H1 (cell line): ENCODE measurements around the gene UGT1A7. TPM values are rescaled to one million over a fixed set of nuclear protein-coding genes. Genes with fewer than 3 reads are reported as not detected.

Experiments
- CTCF ChIA-PET: fragments of 300-600 bp; sonication (Branson Sonifier 250); formaldehyde crosslinking; loops from one replicate; lab custom pipeline; 2021; ENCODE audit not compliant: partially characterized antibody; lab: Charles Lee
- POLR2A ChIA-PET: fragments of 300-600 bp; sonication (Branson Sonifier 250); formaldehyde crosslinking; loops from one replicate; lab custom pipeline; 2021; ENCODE audit warnings: inconsistent platforms; ENCODE audit not compliant: partially characterized antibody; lab: Charles Lee
- DNase-seq, 2 experiments: peaks; one replicate each; pipeline versions ENCODE4 v3.0.0 to v3.0.0-alpha.2; 2010 to 2022; ENCODE audit warnings: low spot score in 2 of 2, low read depth in 1 of 2, mixed read lengths in 1 of 2
- FAIRE-seq: peaks from 2 replicates; lab custom pipeline; 2011; peaks lifted over from hg19 to GRCh38; lab: Jason Lieb, UNC
- H2AFZ ChIP-seq: 2 replicates; pipeline ENCODE4 v1.8.1; 2012; ENCODE audit warnings: low read length, inconsistent platforms
- H2AK5ac ChIP-seq: 2 replicates; pipeline ENCODE4 v1.6.1; 2013; ENCODE audit warnings: low read depth, low read length
- H2BK120ac ChIP-seq: replicated peaks from 2 replicates; pipeline ENCODE3; 2013; ENCODE audit warnings: low read depth, low read length, inconsistent platforms
- H2BK12ac ChIP-seq: 2 replicates; pipeline ENCODE4 v1.6.1; 2013; ENCODE audit warnings: low read depth, low read length
- H2BK15ac ChIP-seq: 2 replicates; pipeline ENCODE4 v1.6.1; 2013; ENCODE audit warnings: low read length
- H2BK20ac ChIP-seq: 2 replicates; pipeline ENCODE4 v1.6.1; 2013; ENCODE audit warnings: low read length
- H2BK5ac ChIP-seq: 2 replicates; pipeline ENCODE4 v1.6.1; 2013; ENCODE audit warnings: low read depth, low read length
- H3K14ac ChIP-seq: 2 replicates; pipeline ENCODE4 v1.6.1; 2013; ENCODE audit warnings: inconsistent platforms; ENCODE audit not compliant: insufficient read length
- H3K18ac ChIP-seq: 2 replicates; pipeline ENCODE4 v1.6.1; 2013; ENCODE audit warnings: low read length; ENCODE audit errors: extremely low read depth
- H3K23ac ChIP-seq: 2 replicates; pipeline ENCODE4 v1.6.1; 2013; ENCODE audit warnings: inconsistent platforms; ENCODE audit not compliant: insufficient read length
- H3K23me2 ChIP-seq: 2 replicates; pipeline ENCODE4 v1.6.1; 2013; ENCODE audit warnings: low read depth, low read length
- H3K27ac ChIP-seq: 2 replicates; pipeline ENCODE4 v1.6.1; 2011; ENCODE audit warnings: low read depth, low read length, inconsistent platforms
- H3K27me3 ChIP-seq, 4 experiments: replicated peaks in 1 of 4; 1 replicate in 1 of 4; 2 replicates in 3 of 4; pipeline versions ENCODE4 v1.6.1 to v1.8.1; 2011 to 2013; ENCODE audit warnings: low read length in 3 of 4, mild to moderate bottlenecking in 3 of 4, inconsistent platforms in 2 of 4, mixed read lengths in 2 of 4, moderate library complexity in 1 of 4; ENCODE audit not compliant: control insufficient read depth in 3 of 4, insufficient read depth in 3 of 4; ENCODE audit errors: extremely low read depth in 1 of 4
- H3K36me3 ChIP-seq, 4 experiments: 2 replicates each; pipeline versions ENCODE4 v1.6.1 to v1.8.1; 2011 to 2013; ENCODE audit warnings: mild to moderate bottlenecking in 4 of 4, low read length in 3 of 4, moderate library complexity in 2 of 4, control low read depth in 1 of 4, inconsistent platforms in 1 of 4; ENCODE audit not compliant: insufficient read depth in 4 of 4, control insufficient read depth in 2 of 4
- H3K4ac ChIP-seq: replicated peaks from 2 replicates; pipeline ENCODE3; 2013; ENCODE audit warnings: low read length, low read depth, mixed read lengths, inconsistent platforms; ENCODE audit not compliant: insufficient read length
- H3K4me1 ChIP-seq, 4 experiments: replicated peaks in 1 of 4; 1 replicate in 1 of 4; 2 replicates in 3 of 4; pipeline versions ENCODE4 v1.6.1 to v1.8.1; 2011 to 2013; ENCODE audit warnings: low read length in 3 of 4, inconsistent platforms in 2 of 4, mixed read lengths in 1 of 4; ENCODE audit not compliant: insufficient read depth in 4 of 4, control insufficient read depth in 3 of 4
- H3K4me2 ChIP-seq, 2 experiments: 2 replicates each; pipeline versions ENCODE4 v1.6.1 to v1.8.1; 2011 to 2013; ENCODE audit warnings: low read depth in 2 of 2, low read length in 2 of 2, control low read depth in 1 of 2, inconsistent platforms in 1 of 2, mild to moderate bottlenecking in 1 of 2; ENCODE audit not compliant: insufficient read depth in 1 of 2
- H3K4me3 ChIP-seq, 4 experiments: fragments of 200-600, 300-600 bp in 1 of 4; sonication (generic), shearing (Covaris generic), sonication (Bioruptor Twin) in 1 of 4; 2 replicates each; pipeline versions ENCODE4 v1.5.1 to v1.8.1; 2011 to 2016; ENCODE audit warnings: low read length in 4 of 4, low read depth in 3 of 4, control low read depth in 2 of 4, inconsistent platforms in 2 of 4, mild to moderate bottlenecking in 2 of 4, mixed read lengths in 1 of 4, moderate library complexity in 1 of 4; ENCODE audit not compliant: insufficient read depth in 2 of 4; ENCODE audit errors: extremely low read depth in 1 of 4
- H3K56ac ChIP-seq: replicated peaks from 2 replicates; pipeline ENCODE3; 2013; ENCODE audit warnings: low read depth, mild to moderate bottlenecking, mixed read lengths, low read length, inconsistent platforms; ENCODE audit not compliant: insufficient read length
- H3K79me1 ChIP-seq: 2 replicates; pipeline ENCODE4 v1.6.1; 2013; ENCODE audit warnings: low read depth, low read length, control low read depth
- H3K79me2 ChIP-seq, 2 experiments: 2 replicates each; pipeline versions ENCODE4 v1.6.1 to v1.8.1; 2012 to 2013; ENCODE audit warnings: low read length in 2 of 2, mild to moderate bottlenecking in 2 of 2, inconsistent platforms in 1 of 2; ENCODE audit not compliant: insufficient read depth in 2 of 2, control insufficient read depth in 1 of 2
- H3K9ac ChIP-seq, 4 experiments: replicated peaks in 1 of 4; 1 replicate in 1 of 4; 2 replicates in 3 of 4; pipeline versions ENCODE4 v1.6.1 to v1.8.1; 2011 to 2013; ENCODE audit warnings: low read depth in 3 of 4, low read length in 3 of 4, control low read depth in 2 of 4, mild to moderate bottlenecking in 2 of 4, moderate library complexity in 2 of 4, inconsistent platforms in 1 of 4; ENCODE audit errors: extremely low read depth in 1 of 4
- H3K9me3 ChIP-seq, 2 experiments: 2 replicates each; pipeline versions ENCODE4 v1.6.1 to v1.8.1; 2012 to 2013; ENCODE audit warnings: mild to moderate bottlenecking in 2 of 2, moderate library complexity in 2 of 2, control low read depth in 1 of 2, inconsistent platforms in 1 of 2, low read depth in 1 of 2, low read length in 1 of 2, mixed read lengths in 1 of 2; ENCODE audit not compliant: insufficient read depth in 2 of 2
- H4K20me1 ChIP-seq, 2 experiments: replicated peaks in 1 of 2; 2 replicates each; pipeline versions ENCODE3 to v1.8.1; 2011 to 2013; ENCODE audit warnings: inconsistent platforms in 2 of 2, low read length in 2 of 2, mild to moderate bottlenecking in 1 of 2; ENCODE audit not compliant: insufficient read depth in 2 of 2, control insufficient read depth in 1 of 2
- H4K5ac ChIP-seq: 2 replicates; pipeline ENCODE4 v1.6.1; 2013; ENCODE audit warnings: low read length, low read depth, mixed read lengths, inconsistent platforms; ENCODE audit not compliant: insufficient read length
- H4K8ac ChIP-seq: 2 replicates; pipeline ENCODE4 v1.8.0; 2013; ENCODE audit warnings: mild to moderate bottlenecking, moderate library complexity, low read length, inconsistent platforms; ENCODE audit not compliant: insufficient read depth; ENCODE audit errors: extremely low read depth
- H4K91ac ChIP-seq: replicated peaks from 2 replicates; pipeline ENCODE3; 2013; ENCODE audit warnings: low read length, mixed read lengths, inconsistent platforms; ENCODE audit not compliant: insufficient read length
- CTCF ChIP-seq, 3 experiments: IDR thresholded peaks; 1 replicate in 2 of 3; 2 replicates in 1 of 3; pipeline versions ENCODE4 v1.5.1 to v1.6.1; 2011; ENCODE audit warnings: low read length in 3 of 3, mild to moderate bottlenecking in 3 of 3, inconsistent platforms in 2 of 3, low read depth in 1 of 3, moderate library complexity in 1 of 3; ENCODE audit not compliant: insufficient read depth in 1 of 3; ENCODE audit errors: control extremely low read depth in 1 of 3
- GABPA ChIP-seq: IDR thresholded peaks from 2 replicates; pipeline ENCODE4 v1.6.1; 2011; ENCODE audit warnings: mild to moderate bottlenecking, low read length, moderate library complexity, borderline replicate concordance; ENCODE audit not compliant: insufficient read depth
- KDM4A ChIP-seq: IDR thresholded peaks from one replicate; pipeline ENCODE4 v1.7.1; 2012; ENCODE audit warnings: low read depth, mild to moderate bottlenecking, moderate library complexity, low read length, inconsistent platforms; ENCODE audit not compliant: severe bottlenecking
- KDM5A ChIP-seq: fragments of 200-600 bp; IDR thresholded peaks from 2 replicates; pipeline ENCODE4 v1.7.1; 2012; ENCODE audit warnings: mild to moderate bottlenecking, low read length, inconsistent platforms, mixed read lengths
- MAFK ChIP-seq: IDR thresholded peaks from 2 replicates; pipeline ENCODE4 v1.6.1; 2012; ENCODE audit warnings: low read depth, mild to moderate bottlenecking, improper control_type of control experiment, low read length
- PHF8 ChIP-seq: fragments of 200-600 bp; sonication (generic); conservative IDR thresholded peaks from 2 replicates; pipeline ENCODE4 v1.7.1; 2012; ENCODE audit warnings: low read depth, mild to moderate bottlenecking, inconsistent platforms, low read length, moderate library complexity
- POLR2A ChIP-seq, 2 experiments: IDR thresholded peaks; 1 replicate in 1 of 2; 2 replicates in 1 of 2; pipeline ENCODE4 v1.6.1; 2011; ENCODE audit warnings: low read depth in 2 of 2, low read length in 2 of 2, mild to moderate bottlenecking in 2 of 2; ENCODE audit errors: control extremely low read depth in 1 of 2
- RFX5 ChIP-seq: IDR thresholded peaks from 2 replicates; pipeline ENCODE4 v1.6.1; 2011; ENCODE audit warnings: low read depth, low read length, improper control_type of control experiment, borderline replicate concordance
- RNF2 ChIP-seq: fragments of 200-900, 300-1000 bp; sonication (generic); IDR thresholded peaks from 2 replicates; pipeline ENCODE4 v1.7.1; 2016; ENCODE audit warnings: borderline replicate concordance, low read depth, mild to moderate bottlenecking, antibody characterized with exemption, low read length; ENCODE audit not compliant: poor library complexity, severe bottlenecking; ENCODE audit errors: missing control alignments
- SIX5 ChIP-seq: IDR thresholded peaks from 2 replicates; pipeline ENCODE4 v1.6.1; 2011; ENCODE audit warnings: mild to moderate bottlenecking, low read depth, low read length
- SUZ12 ChIP-seq: fragments of 200-600 bp; sonication (generic); IDR thresholded peaks from 2 replicates; pipeline ENCODE4 v1.6.1; 2012; ENCODE audit warnings: mild to moderate bottlenecking, inconsistent platforms, low read length, moderate library complexity, mixed read lengths
- WGBS, 2 experiments: shearing (Covaris generic) in 1 of 2; methylation state at CpG; one replicate each; pipeline versions ENCODE4 v1.1.6 to v1.1.7; 2013 to 2015; ENCODE audit warnings: low lambda C conversion rate in 2 of 2, mixed read lengths in 2 of 2, inconsistent platforms in 1 of 2, low coverage in 1 of 2, missing lambda C conversion rate in 1 of 2; ENCODE audit not compliant: insufficient replicate concordance in 2 of 2, insufficient coverage in 1 of 2, insufficient read length in 1 of 2; ENCODE audit errors: extremely low coverage in 1 of 2, missing lambda C conversion rate in 1 of 2; 5-methylcytosine and 5-hydroxymethylcytosine counted together
- polyA plus RNA-seq, 7 experiments: library from polyadenylated mRNA; depleted of rRNA in 3 of 7; stranded (reverse) in 5 of 7; unstranded in 2 of 7; fragments of >200 nt in 5 of 7; fragments of 200-250 nt in 2 of 7; gene quantifications; 1 replicate in 5 of 7; 2 replicates in 1 of 7; 4 replicates in 1 of 7; pipeline versions ENCODE4 v1.2.1 to v1.2.3, GENCODE V29; 2011 to 2013; ENCODE audit warnings: missing spikeins in 2 of 7, mixed read lengths in 2 of 7
- total RNA-seq: library from RNA; stranded (reverse); fragmentation: NEBNext Ultra II Directional; extraction: Animal tissue kit (Norgen Biotek cat#: 25700); gene quantifications from 2 replicates; pipeline ENCODE4 v1.2.1, GENCODE V29; 2021

The UGT1A7 gene
- total and polyA plus RNA-seq, 2 of the 8 experiments (the other 6 are each of a cell fraction or from before 2014, with no cell fraction given), result not detected

- no peaks in the 10 kb centered on the region for H4K20me1 ChIP-seq
- H3K9ac ChIP-seq, result no peak overlapping the region
- no peak overlapping the region for H2BK20ac ChIP-seq
- H3K18ac ChIP-seq, result no peak overlapping the region
- no peak for FAIRE-seq
- no peaks in the 10 kb centered on the region for H3K79me1 ChIP-seq
- no peaks in the 10 kb centered on the region for H3K27me3 ChIP-seq
- no peaks in the 10 kb centered on the region for H3K4me1 ChIP-seq
- POLR2A ChIA-PET, result no interaction called here
- H4K8ac ChIP-seq, result no peak overlapping the region
- no peak overlapping the region for H3K4me2 ChIP-seq
- CTCF ChIA-PET, result no interaction called here
- WGBS, 2 experiments, result 100% methylated on average over 2 of the region's 2 CpGs; no CpG with 5 or more reads in 1 of the 2 experiments
- H3K23me2 ChIP-seq, result no peaks in the 10 kb centered on the region
- no peaks in the 10 kb centered on the region for H3K36me3 ChIP-seq
- no peak overlapping the region for H2AK5ac ChIP-seq
- no peak overlapping the region for H2BK5ac ChIP-seq
- no peak overlapping the region for H2BK120ac ChIP-seq
- no peak overlapping the region for H3K4ac ChIP-seq
- no peak overlapping the region for H2BK15ac ChIP-seq
- H2BK12ac ChIP-seq, result no peak overlapping the region
- H3K9me3 ChIP-seq, result peaks cover 0 to 7% of the 10 kb centered on the region in 2 experiments; a peak in 2 of 4 replicates
- no peak overlapping the region for H3K56ac ChIP-seq
- no peak overlapping the region for H4K91ac ChIP-seq
- TF ChIP-seq KDM4A, result no peak
- TF ChIP-seq RFX5, result no peak
- no peak for TF ChIP-seq CTCF (IDR thresholded peaks at IDR 0.05; ENCODE audit: control extremely low read depth in 1 of 3, insufficient read depth in 1 of 3, low read depth in 1 of 3, low read length in 3 of 3)
- no peak for TF ChIP-seq SIX5
- no peak for TF ChIP-seq POLR2A (IDR thresholded peaks at IDR 0.05; ENCODE audit: control extremely low read depth in 1 of 2, low read depth in 2 of 2, low read length in 2 of 2)
- TF ChIP-seq PHF8, result no peak
- TF ChIP-seq MAFK, result no peak
- no peak for TF ChIP-seq RNF2
- no peak for TF ChIP-seq GABPA
- TF ChIP-seq KDM5A, result no peak
- no peak for TF ChIP-seq SUZ12
- no peak overlapping the region for H3K14ac ChIP-seq
- H3K27ac ChIP-seq, result no peak overlapping the region
- no peak overlapping the region for H3K4me3 ChIP-seq
- no peak overlapping the region for H4K5ac ChIP-seq
- DNase-seq, result no peak
- no peak overlapping the region for H2AFZ ChIP-seq
- H3K23ac ChIP-seq, result no peak overlapping the region
- no peaks in the 10 kb centered on the region for H3K79me2 ChIP-seq
Observed at GRCh38 chr2:233758849-233759248, 77.1 kb downstream of the UGT1A7 start.
